BE2C (cell line): ENCODE results near the gene CTSW.

Source experiments
- DNase-seq: peaks from one replicate; pipeline ENCODE4 v3.0.0-alpha.2; 2020
- H3K27me3 ChIP-seq: fragments of 250-450 bp; sonication (Bioruptor Pico); 2 replicates; pipeline ENCODE4 v1.5.1; 2020; ENCODE audit warnings: mild to moderate bottlenecking
- H3K36me3 ChIP-seq: fragments of 250-450 bp; sonication (Bioruptor Pico); 2 replicates; pipeline ENCODE4 v1.5.1; 2020; ENCODE audit warnings: mild to moderate bottlenecking
- H3K4me1 ChIP-seq: fragments of 250-450 bp; sonication (Bioruptor Pico); 2 replicates; pipeline ENCODE4 v1.5.1; 2020
- H3K4me3 ChIP-seq: 2 replicates; pipeline ENCODE4 v1.5.1; 2011; ENCODE audit warnings: low read depth, low read length
- H3K9me3 ChIP-seq: fragments of 250-450 bp; sonication (Bioruptor Pico); 2 replicates; pipeline ENCODE4 v1.5.1; 2020
- TF ChIP-seq, protein P1 (sequence below): IDR thresholded peaks from 2 replicates; pipeline ENCODE4 v1.5.1; 2012; ENCODE audit warnings: mild to moderate bottlenecking, low read depth, low read length

CTSW gene

DNA sequence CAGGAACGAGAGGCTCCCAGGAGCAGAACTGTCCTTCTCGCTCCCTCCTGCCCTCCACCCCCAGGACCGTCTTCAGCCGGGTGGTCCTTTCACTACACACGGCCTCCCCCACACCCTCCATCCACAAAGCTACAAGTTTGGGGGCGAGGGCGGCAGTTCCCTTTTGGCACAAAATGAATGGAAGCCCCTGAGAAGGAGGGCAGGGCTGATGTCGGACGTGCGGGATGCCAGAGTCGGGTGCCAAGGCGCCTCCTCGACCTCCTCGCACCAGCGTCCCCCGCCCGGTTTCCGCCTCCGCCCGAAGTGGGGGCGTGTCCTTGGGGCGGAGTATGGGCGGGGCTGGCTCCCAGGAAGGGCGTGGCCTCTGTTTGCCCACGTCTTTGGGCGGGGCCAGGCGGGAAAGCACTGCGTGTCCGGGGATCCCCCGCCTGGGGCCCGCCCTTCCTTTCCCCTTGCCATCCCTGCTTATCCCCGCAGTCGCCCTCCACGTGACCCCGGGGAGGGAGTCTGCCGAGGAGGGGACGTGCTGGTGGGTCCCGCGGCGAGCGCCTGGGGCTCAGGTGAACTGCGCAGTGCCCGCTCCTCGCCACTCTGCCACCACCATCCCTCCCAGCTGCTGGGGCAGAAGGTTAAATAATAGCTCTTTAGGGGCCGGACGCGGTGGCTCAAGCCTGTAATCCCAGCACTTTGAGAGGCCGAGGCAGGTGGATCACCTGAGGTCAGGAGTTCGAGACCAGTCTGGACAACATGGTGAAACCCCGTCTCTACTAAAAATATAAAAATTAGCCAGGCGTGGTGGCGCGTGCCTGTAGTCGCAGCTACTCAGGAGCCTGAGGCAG, 6.1 kb upstream of the CTSW start:
- Histone ChIP-seq H3K27me3 (no peaks in the 10 kb centered on the region), H3K4me3 (peak overlapping the region; percentile 59), H3K36me3 (no peaks in the 10 kb centered on the region), H3K9me3 (no peaks in the 10 kb centered on the region), H3K4me1 (peaks cover 13% of the 10 kb centered on the region)
- TF ChIP-seq, protein P1, sequence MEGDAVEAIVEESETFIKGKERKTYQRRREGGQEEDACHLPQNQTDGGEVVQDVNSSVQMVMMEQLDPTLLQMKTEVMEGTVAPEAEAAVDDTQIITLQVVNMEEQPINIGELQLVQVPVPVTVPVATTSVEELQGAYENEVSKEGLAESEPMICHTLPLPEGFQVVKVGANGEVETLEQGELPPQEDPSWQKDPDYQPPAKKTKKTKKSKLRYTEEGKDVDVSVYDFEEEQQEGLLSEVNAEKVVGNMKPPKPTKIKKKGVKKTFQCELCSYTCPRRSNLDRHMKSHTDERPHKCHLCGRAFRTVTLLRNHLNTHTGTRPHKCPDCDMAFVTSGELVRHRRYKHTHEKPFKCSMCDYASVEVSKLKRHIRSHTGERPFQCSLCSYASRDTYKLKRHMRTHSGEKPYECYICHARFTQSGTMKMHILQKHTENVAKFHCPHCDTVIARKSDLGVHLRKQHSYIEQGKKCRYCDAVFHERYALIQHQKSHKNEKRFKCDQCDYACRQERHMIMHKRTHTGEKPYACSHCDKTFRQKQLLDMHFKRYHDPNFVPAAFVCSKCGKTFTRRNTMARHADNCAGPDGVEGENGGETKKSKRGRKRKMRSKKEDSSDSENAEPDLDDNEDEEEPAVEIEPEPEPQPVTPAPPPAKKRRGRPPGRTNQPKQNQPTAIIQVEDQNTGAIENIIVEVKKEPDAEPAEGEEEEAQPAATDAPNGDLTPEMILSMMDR, result no peak
- DNase-seq, result peak; percentile 98

DNA sequence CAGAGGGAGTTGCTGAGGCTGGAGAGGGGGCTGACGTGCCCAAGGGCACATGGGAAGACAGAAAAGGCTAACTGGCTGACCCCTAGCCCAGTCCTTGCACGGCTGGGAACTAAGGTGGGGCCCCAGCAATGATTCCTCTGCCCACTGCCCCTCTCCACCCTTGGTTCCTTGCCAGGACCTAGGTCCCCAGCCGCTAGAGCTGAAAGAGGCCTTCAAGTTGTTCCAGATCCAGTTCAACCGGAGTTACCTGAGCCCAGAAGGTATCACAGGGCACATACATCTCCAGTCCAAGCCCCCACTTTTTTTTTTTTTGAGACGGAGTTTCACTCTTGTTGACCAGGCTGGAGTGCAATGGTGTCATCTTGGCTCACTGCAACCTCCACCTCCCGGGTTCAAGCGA, 390 bp downstream of the CTSW start:
- TF ChIP-seq, protein P1, result no peak
- H3K9me3 ChIP-seq, result no peaks in the 10 kb centered on the region
- no peak overlapping the region for H3K4me3 ChIP-seq

DNA sequence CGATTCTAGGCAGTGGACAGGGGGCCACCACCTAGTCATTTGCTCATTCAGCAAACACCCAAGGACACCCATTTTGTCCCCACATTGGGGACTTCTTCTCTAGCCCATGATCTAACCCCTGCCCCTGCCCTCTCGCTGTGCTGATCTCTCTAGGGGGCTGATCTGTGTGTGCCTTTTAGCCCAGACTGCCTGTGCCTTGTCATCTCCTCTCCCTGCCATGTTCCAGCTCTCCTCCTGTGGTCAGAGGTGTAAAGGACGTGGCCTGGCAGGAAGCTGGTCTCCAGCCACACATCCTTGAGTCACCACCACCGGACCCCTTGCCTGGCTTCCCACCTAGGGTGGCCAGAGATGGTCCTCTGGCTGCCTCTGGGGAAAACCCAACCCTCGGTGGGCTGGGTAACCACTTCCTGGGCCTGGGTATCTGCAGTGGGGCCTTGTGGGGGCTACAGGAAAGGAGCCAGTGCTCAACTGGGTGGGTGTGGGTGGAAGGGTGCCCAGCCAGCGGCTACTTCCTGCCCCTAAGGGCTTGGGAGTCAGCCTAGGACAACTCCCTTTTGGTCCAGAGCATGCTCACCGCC, 1.3 kb downstream of the CTSW start:
- TF ChIP-seq, protein P1, result no peak

More for the DNA sequence above, 390 bp downstream of the CTSW start:
- H3K36me3 ChIP-seq, result peaks cover 20% of the 10 kb centered on the region
- H3K27me3 ChIP-seq, result no peaks in the 10 kb centered on the region
- no peaks in the 10 kb centered on the region for H3K4me1 ChIP-seq
- no peak for DNase-seq

DNA sequence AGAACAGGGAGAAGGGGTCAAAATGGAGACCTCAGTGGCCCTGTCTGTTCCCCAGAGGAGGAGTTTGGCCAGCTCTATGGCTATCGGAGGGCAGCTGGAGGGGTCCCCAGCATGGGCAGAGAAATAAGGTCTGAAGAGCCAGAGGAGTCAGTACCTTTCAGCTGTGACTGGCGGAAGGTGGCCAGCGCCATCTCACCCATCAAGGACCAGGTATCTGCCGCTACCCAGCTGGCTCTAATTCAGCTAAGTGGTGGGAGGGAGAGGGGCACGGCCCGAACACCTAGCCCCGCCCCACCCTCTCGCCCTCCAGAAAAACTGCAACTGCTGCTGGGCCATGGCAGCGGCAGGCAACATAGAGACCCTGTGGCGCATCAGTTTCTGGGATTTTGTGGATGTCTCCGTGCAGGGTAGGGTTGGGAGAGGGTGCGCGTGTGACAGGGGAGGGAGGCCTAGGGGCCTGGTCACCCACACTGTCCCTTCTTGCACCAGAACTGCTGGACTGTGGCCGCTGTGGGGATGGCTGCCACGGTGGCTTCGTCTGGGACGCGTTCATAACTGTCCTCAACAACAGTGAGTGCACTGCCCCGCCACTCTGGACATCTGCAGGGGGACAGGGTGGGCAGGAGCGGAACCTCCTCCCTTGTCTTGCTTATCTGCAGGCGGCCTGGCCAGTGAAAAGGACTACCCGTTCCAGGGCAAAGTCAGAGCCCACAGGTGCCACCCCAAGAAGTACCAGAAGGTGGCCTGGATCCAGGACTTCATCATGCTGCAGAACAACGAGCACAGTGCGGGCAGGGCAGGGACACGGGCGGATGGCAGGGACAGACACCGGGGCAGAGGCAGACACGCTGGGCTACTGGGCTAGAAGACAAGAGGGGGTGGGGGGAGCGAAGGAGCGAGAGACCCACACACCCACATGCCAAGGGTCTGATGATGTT, 2.8 kb downstream of the CTSW start:
- no peaks in the 10 kb centered on the region for H3K4me1 ChIP-seq
- H3K27me3 ChIP-seq, result no peaks in the 10 kb centered on the region
- H3K36me3 ChIP-seq, result peaks cover 35% of the 10 kb centered on the region
- TF ChIP-seq, protein P1, result no peak
- no peaks in the 10 kb centered on the region for H3K9me3 ChIP-seq
- DNase-seq, result no peak
- no peak overlapping the region for H3K4me3 ChIP-seq

More for the DNA sequence above, 1.3 kb downstream of the CTSW start:
- Histone ChIP-seq H3K4me1 (no peaks in the 10 kb centered on the region), H3K9me3 (no peaks in the 10 kb centered on the region), H3K4me3 (no peak overlapping the region), H3K36me3 (peaks cover 28% of the 10 kb centered on the region), H3K27me3 (no peaks in the 10 kb centered on the region)
- DNase-seq, result no peak

DNA sequence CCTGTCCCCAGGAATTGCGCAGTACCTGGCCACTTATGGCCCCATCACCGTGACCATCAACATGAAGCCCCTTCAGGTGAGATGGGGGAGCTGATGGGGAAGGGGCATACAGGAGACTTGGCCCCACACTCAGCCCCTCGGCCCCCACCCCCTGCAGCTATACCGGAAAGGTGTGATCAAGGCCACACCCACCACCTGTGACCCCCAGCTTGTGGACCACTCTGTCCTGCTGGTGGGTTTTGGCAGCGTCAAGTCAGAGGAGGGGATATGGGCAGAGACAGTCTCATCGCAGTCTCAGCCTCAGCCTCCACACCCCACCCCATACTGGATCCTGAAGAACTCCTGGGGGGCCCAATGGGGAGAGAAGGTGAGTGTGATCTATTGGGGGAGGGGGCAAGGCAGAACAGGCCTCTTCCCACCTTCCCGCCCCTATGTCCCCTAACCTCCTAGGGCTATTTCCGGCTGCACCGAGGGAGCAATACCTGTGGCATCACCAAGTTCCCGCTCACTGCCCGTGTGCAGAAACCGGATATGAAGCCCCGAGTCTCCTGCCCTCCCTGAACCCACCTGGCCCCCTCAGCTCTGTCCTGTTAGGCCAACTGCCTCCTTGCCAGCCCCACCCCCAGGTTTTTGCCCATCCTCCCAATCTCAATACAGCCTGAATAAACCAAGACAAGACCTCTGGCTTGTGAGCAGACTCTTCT, 3.6 kb downstream of the CTSW start:
- TF ChIP-seq, protein P1, result no peak
- no peak for DNase-seq
- H3K27me3 ChIP-seq, result no peaks in the 10 kb centered on the region
- no peak overlapping the region for H3K4me3 ChIP-seq
- H3K4me1 ChIP-seq, result no peaks in the 10 kb centered on the region
- H3K9me3 ChIP-seq, result no peaks in the 10 kb centered on the region
- H3K36me3 ChIP-seq, result peaks cover 35% of the 10 kb centered on the region
